ENCODE data around the gene BRI3.
A peak's percentile ranks its signal among the peaks of the same experiment; 100 is the strongest.

The BRI3 gene

DNA sequence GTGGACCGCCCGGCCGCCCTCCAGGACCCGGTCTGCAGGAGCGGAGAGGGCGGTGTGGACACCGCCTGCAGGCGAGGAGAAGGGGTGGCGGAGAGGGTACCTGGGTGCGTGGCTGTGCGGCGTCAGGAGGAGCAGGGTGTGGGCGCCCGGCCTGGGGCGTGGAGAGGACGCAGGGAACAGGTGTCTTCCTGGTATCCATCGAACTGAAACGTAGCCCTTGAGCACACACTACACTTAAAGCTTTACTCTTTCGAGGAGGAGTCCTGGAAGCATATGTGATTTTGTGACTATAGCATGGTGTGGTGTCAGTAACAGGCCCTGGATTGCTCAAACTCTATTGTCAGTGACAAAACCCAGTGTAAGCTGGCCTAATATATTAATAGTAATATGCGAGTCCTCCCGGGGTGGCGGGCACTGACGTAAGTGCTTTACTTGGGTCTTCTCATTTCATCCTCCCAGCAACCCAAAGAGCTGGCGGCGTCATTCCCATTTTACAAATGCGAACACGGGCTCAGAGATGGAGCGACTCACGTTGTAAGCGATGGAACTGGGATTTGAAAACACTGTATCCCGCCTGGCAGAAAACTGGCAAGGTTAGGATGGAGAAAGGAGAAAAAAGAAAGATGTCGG, 28.9 kb upstream of the BRI3 start:
- no peak for DNase-seq

- no peak for DNase-seq
Observed at GRCh38 chr7:98254516-98254915, 27.0 kb upstream of the BRI3 start.

- DNase-seq: peak in 1 of 2 donors; percentile 60
Observed at GRCh38 chr7:98254951-98255610, 26.4 kb upstream of the BRI3 start.

- no peak for DNase-seq
Observed at GRCh38 chr7:98256431-98256830, 25.1 kb upstream of the BRI3 start.

DNA sequence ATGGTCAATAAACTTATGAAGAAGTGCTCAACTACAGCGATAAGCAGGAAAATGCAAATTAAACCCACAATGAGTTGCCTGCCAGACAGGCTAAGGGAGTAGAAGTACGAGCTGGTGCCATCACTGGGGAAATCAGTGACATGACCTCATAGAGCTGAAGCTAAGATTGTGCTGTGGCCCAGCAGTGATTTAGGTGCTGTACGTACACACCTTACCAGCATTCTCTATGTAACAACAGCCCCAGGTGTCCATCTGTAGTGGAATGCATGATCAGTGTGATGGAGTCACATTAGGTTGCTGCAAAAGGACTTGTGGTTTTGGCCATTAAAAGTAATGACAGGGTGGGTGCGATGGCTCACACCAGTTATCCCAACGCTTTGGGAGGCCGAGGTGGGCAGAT, 23.8 kb upstream of the BRI3 start:
- DNase-seq: no peak

DNA sequence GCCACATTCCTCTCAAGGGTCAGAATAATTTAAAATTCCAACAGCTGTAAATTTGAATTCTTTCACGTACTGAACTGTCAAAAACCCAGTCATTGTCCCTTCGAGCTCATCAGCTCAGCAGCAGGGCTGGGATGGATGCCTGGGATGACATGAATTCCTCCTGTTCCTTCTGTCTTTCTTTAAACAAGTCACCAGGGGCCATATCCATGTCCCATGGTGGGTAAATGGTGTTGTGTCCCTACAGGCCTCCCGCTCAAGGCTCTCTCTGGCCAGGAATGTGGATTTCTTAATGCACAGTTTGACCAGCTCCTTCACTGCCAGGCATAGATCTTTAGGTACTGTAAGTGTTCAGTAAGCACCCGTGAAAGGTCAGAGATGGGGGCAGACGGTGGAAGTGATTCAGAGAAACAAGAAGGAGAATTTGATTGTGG, 15.6 kb upstream of the BRI3 start:
- no peak for DNase-seq

- DNase-seq: no peak
Observed at GRCh38 chr7:98266840-98267239, 14.6 kb upstream of the BRI3 start.

DNA sequence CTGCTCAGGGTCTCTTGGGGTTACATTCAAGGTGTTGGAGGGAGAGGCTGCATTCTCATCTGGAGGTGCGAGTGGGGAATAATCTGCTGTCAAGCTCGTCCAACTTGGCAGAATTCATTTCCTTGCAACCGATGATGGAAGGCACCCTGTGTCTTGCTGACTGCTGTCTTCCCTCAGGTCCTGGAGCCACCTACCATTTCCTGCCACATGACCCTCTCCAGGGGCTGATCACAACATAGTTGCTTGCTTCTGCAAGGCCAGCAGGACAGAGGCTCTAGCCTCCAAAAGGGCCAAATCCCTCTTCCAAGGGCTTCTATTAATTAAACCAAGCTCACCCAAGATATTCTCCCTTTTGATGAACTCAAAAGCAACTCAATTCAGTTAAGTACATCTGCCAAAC, 14.2 kb upstream of the BRI3 start:
- no peak for DNase-seq

DNA sequence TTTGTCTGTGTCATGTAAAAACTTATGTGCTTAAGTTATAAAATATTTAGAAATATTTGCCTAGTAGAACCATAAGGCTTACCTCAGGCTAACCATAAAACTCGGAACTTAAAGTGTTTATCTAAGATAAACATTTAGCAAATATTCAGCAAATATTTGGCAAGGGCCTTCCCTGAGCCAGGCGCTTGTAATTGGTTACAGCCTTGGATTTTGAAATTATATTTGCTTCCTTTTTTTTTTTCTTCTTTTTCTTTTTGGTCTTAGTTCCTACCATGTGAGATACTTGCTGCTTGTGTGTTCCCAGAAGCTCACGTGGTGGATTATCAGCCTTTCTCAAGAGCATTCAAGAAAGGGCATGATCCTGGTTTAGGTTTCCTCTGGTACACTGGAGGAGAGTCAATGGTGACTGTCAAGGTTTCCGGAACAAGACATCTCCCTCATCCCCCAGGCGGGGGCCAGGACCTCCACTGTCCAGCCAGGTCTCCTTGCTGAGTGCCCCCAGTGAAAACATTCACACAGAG, 5.2 kb upstream of the BRI3 start:
- DNase-seq: no peak

DNA sequence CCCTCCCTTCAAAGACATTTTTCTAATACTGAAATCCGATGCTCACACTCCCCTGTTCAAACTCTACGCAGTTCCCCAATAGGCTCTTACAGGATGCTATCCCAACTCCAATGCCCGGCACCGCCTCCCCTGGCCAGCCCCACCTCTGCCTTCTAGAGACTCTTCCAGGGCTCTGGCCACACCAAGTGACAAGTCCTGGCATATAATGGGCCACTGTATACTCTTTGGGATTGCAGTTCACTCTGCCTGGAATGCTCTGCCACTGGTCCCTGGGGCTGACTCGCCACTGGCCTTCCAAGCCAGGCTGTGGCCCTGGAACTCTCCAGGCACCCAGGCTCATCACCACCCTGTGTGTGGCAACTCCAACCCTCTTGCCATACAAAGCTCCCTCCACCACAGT, 3.1 kb upstream of the BRI3 start:
- DNase-seq: no peak

- no peak for DNase-seq
Observed at GRCh38 chr7:98278936-98279335, 2.5 kb upstream of the BRI3 start.

GRCh38 chr7:98280296-98280695, 1.2 kb upstream of the BRI3 start:
- no peak for DNase-seq

GRCh38 chr7:98281757-98282606, 496 bp downstream of the BRI3 start:
- no peak for DNase-seq

GRCh38 chr7:98282703-98283102, 1.2 kb downstream of the BRI3 start:
- DNase-seq: no peak

DNA sequence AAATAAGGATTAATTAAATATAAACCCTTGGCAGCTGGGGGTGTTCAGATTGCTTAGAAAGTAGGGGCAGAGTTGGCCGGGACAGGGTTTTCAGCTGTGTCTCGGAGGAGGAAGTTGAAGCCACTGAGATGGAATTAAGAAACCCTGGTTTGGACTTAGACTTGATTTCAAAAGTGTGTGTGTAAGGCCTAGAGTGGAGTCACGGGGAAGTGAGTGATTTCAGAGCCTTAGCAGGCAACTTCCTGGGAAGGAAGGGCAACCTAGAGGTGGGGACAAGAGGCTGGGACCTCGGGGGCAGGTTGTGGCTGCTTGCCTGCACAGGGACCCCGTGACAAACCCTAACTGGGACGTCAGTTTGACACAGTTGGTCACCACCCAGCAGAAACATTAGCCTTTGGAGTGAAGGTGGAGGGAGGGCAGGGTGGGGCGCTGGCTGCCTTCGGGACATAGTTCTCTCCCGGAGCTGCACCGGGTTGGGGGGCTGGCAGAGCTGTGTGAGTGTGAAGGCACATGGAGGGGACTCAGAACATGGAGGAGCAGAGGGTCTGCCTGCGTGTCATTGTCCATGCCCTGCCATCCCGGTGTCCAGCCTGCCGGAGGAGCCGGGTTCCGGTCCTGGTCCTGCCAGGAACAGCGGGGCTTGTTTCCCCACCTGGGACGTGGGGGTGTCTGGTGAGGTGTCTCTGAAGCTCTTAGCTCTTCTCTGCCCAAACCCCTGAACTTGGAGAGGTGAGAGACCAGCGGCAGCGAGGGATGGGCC, 1.8 kb downstream of the BRI3 start:
- peak; percentile 16 to 46 for DNase-seq

DNA sequence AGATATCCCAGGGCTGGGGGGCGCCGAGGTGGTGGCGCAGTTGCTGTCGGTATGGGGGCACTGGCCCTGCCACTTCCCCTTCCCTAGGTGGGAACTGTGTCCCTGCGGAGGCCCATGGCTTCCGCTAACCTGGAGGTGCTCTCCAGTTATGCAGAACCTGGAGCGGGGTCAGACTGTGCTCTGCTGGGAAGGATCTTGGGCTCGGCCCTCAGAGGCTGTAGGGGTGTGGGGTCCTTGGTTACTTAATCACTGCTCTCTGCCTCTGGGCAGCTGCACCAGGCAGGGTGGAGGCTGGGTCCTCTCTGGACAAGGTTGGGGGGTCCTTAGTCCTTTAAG, 2.4 kb downstream of the BRI3 start:
- no peak for DNase-seq

GRCh38 chr7:98284335-98285036, 3.0 kb downstream of the BRI3 start:
- DNase-seq: peak in 1 of 2 donors; percentile 47

GRCh38 chr7:98285157-98286092, 3.9 kb downstream of the BRI3 start:
- no peak for DNase-seq

- peak in 1 of 2 donors; percentile 57 for DNase-seq
Observed at GRCh38 chr7:98286093-98286539, 4.6 kb downstream of the BRI3 start.

- DNase-seq: no peak
Observed at GRCh38 chr7:98286701-98287485, 5.4 kb downstream of the BRI3 start.

Data from CD4-positive, alpha-beta T cell treated with Interferon alpha-2 for 1 hour (primary cell).